Neural cell (in vitro differentiated cells): Measurements from ENCODE around the gene XDH. TPM values are rescaled to one million over a fixed set of nuclear protein-coding genes. Genes with fewer than 3 reads are reported as not detected.

ENCODE experiments used
- H2AFZ ChIP-seq: fragments of 200-600, 300-800 bp; sonication (generic), shearing (Covaris generic); 2 replicates; pipeline ENCODE4 v1.6.0; 2014; ENCODE audit warnings: low read depth, mild to moderate bottlenecking, antibody characterized with exemption, low read length, moderate library complexity
- H3F3A ChIP-seq: fragments of 200-600 bp; shearing (Covaris generic); 2 replicates; pipeline ENCODE4 v1.6.1; 2016; ENCODE audit warnings: mild to moderate bottlenecking, moderate library complexity, mixed read lengths, antibody characterized with exemption, low read length; ENCODE audit not compliant: insufficient read depth, poor library complexity, severe bottlenecking
- H3K27ac ChIP-seq: fragments of 200-600, 300-800 bp; sonication (generic), shearing (Covaris generic); 2 replicates; pipeline ENCODE4 v1.5.1; 2014; ENCODE audit warnings: mild to moderate bottlenecking, low read length, moderate library complexity
- H3K27me3 ChIP-seq: fragments of 300-800, 200-600 bp; sonication (generic), shearing (Covaris generic); 2 replicates; pipeline ENCODE4 v1.6.0; 2014; ENCODE audit warnings: mild to moderate bottlenecking, low read depth, low read length, moderate library complexity; ENCODE audit not compliant: insufficient read depth
- H3K36me3 ChIP-seq: fragments of 300-800, 200-600 bp; sonication (generic), shearing (Covaris generic); 2 replicates; pipeline ENCODE4 v1.5.1; 2014; ENCODE audit warnings: mild to moderate bottlenecking, antibody characterized with exemption, low read length, moderate library complexity; ENCODE audit not compliant: insufficient read depth
- H3K4me2 ChIP-seq: fragments of 300-800, 200-600 bp; sonication (generic), shearing (Covaris generic); 2 replicates; pipeline ENCODE4 v1.6.0; 2014; ENCODE audit warnings: mild to moderate bottlenecking, low read length
- H3K4me3 ChIP-seq: fragments of 300-800, 200-600 bp; sonication (generic), shearing (Covaris generic); 2 replicates; pipeline ENCODE4 v1.5.1; 2014; ENCODE audit warnings: mild to moderate bottlenecking, low read length, moderate library complexity
- H3K79me2 ChIP-seq: fragments of 200-600 bp; shearing (Covaris generic); replicated peaks from 2 replicates; pipeline ENCODE4 v1.6.0; 2014; ENCODE audit warnings: mild to moderate bottlenecking, low read length, moderate library complexity; ENCODE audit not compliant: insufficient read depth
- H3K9ac ChIP-seq: fragments of 300-800, 200-600 bp; sonication (generic), shearing (Covaris generic); 2 replicates; pipeline ENCODE4 v1.6.1; 2016; ENCODE audit warnings: mild to moderate bottlenecking, low read length, mixed read lengths
- H3K9me2 ChIP-seq: fragments of 200-600 bp; shearing (Covaris generic); 2 replicates; pipeline ENCODE4 v1.6.1; 2016; ENCODE audit warnings: mild to moderate bottlenecking, low read length, mixed read lengths; ENCODE audit not compliant: insufficient read depth
- H3K9me3 ChIP-seq: fragments of 200-600, 300-800 bp; sonication (generic), shearing (Covaris generic); 2 replicates; pipeline ENCODE4 v1.6.1; 2016; ENCODE audit warnings: mild to moderate bottlenecking, mixed run types, low read length, moderate library complexity, mixed read lengths
- H4K20me1 ChIP-seq: fragments of 200-600 bp; shearing (Covaris generic); 2 replicates; pipeline ENCODE4 v1.6.1; 2016; ENCODE audit warnings: mild to moderate bottlenecking, mixed run types; ENCODE audit not compliant: insufficient read depth
- EP300 ChIP-seq: fragments of 450-650 bp; conservative IDR thresholded peaks from 2 replicates; pipeline ENCODE4 v1.6.1; 2014; ENCODE audit warnings: antibody characterized with exemption, mild to moderate bottlenecking, moderate library complexity; ENCODE audit not compliant: poor library complexity, severe bottlenecking
- EZH2 ChIP-seq: fragments of 200-600, 300-800 bp; shearing (Covaris generic), sonication (generic); IDR thresholded peaks from 2 replicates; pipeline ENCODE4 v1.6.1; 2014; ENCODE audit warnings: antibody characterized with exemption, low read length, borderline replicate concordance, mild to moderate bottlenecking; ENCODE audit not compliant: insufficient read depth, poor library complexity, severe bottlenecking
- MXI1 ChIP-seq: fragments of 450-650 bp; conservative IDR thresholded peaks from 2 replicates; pipeline ENCODE4 v1.6.1; 2014; ENCODE audit warnings: antibody characterized with exemption, mild to moderate bottlenecking; ENCODE audit not compliant: poor library complexity, severe bottlenecking
- POLR2AphosphoS5 ChIP-seq: IDR thresholded peaks from 2 replicates; pipeline ENCODE4 v1.6.1; 2012
- RAD21 ChIP-seq: fragments of 450-650 bp; conservative IDR thresholded peaks from 2 replicates; pipeline ENCODE4 v1.6.1; 2014; ENCODE audit warnings: antibody characterized with exemption, mild to moderate bottlenecking, moderate library complexity
- SMC3 ChIP-seq: fragments of 450-650 bp; conservative IDR thresholded peaks from 2 replicates; pipeline ENCODE4 v1.6.1; 2014; ENCODE audit warnings: antibody characterized with exemption, mild to moderate bottlenecking, moderate library complexity; ENCODE audit not compliant: poor library complexity
- TAF1 ChIP-seq: IDR thresholded peaks from 2 replicates; pipeline ENCODE4 v1.6.1; 2012; ENCODE audit warnings: low read depth
- polyA plus RNA-seq: library from polyadenylated mRNA; depleted of rRNA; stranded (reverse); fragments of >200 nt; gene quantifications from 2 replicates; pipeline ENCODE4 v1.2.3, GENCODE V29; 2014
- TF ChIP-seq, protein P1 (sequence below): fragments of 450-650 bp; IDR thresholded peaks from 2 replicates; pipeline ENCODE4 v1.5.1; 2014; ENCODE audit warnings: antibody characterized with exemption, mild to moderate bottlenecking, moderate library complexity; ENCODE audit not compliant: poor library complexity, severe bottlenecking
- TF ChIP-seq, protein P2 (sequence below): IDR thresholded peaks from 2 replicates; pipeline ENCODE4 v1.6.1; 2012; ENCODE audit warnings: borderline replicate concordance

XDH gene
- polyA plus RNA-seq, 1 donor from 2014 or later = 0.48 TPM

DNA sequence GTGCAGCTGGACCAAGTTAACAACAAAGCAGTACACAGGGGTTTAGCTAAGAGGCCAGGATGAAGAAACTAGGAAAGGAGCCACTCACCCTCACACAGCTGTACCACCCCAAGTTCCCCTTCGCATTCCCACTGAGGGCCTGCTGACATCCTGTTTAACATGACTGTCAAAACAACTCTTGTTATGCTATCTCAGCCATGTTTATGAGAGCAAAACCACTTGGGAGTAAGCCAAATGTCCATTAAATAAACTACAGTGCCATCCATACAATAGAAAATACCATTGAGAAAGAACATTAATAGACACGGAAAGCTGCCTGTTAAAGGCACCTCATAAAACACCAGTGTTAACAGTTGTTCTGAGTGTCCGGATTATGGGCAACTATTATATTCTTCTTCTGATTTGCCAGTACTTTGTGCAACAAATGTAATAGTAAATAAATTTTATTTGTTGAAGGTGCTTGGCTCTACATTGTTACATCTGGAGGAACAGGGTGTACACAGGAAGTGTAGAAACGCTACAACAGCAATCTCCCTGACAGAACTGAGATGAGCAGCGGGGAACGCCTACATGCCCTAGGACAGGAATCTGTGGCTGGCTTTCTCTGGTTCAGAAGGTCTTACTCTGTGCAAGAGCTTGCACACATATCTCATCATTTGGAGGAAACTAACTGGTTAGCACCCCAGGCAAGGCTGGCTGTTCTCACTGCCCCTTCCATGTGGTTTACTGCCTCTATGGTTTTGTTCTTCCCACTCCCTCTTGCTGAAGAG lies 95.0 kb downstream of the XDH start:
- Histone ChIP-seq H3K9ac (no peak overlapping the region), H3K9me3 (no peaks in the 10 kb centered on the region), H3K36me3 (no peaks in the 10 kb centered on the region), H3K9me2 (no peaks in the 10 kb centered on the region), H3K4me2 (no peak overlapping the region), H3F3A (no peaks in the 10 kb centered on the region), H3K27me3 (no peaks in the 10 kb centered on the region), H3K27ac (no peak overlapping the region), H3K4me3 (no peak overlapping the region), H4K20me1 (no peaks in the 10 kb centered on the region), H3K79me2 (no peaks in the 10 kb centered on the region), H2AFZ (no peak overlapping the region)
- TF ChIP-seq RAD21 = no peak
- TF ChIP-seq EP300 = peak; percentile 76
- peak; percentile 87 for TF ChIP-seq POLR2AphosphoS5

DNA sequence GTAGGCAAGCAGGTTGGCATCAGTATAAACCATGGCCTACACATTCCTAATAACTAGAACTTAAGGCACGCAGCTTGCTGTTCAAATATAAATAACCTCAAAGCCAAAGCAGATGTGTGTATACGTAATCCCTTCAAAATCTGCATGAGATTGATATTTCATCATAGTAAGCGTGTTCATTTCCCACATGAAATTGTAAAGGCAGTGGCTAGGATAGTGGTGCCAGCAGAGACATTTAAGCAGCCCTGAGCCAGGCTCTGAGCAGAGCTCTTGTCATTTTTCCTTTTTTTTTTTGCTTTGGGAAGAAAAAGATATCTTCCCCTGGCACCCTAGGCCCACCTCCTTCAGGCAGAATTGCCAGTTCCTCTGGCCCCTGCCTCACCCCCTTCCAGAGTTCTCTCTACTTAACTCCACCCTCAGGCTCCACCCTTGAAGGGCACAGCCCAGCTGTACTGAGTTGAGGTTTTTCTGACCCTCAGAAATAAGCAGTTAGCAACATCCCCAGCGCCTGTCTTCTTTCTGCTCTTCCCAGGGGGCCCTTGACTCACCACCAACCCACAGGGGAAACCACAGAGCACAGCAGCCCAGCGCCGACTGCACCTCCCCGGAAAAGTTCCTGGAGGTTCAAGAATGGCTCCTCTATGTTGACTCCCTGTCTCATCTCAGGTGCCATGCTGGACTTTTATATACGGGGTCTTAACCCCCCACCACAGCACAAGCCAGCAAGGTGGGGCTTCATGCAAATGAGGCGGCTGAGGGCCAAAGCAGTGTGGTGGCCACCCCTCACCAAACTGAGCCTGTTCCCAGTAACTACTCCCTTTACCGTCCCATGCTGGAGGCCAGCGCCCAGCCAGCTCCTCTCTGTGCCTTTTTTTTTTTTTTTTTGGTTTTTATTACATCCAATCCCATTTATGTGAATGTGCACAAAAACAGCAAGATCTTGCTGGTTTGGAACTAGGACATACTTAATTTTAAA lies 95.9 kb downstream of the XDH start:
- no peaks in the 10 kb centered on the region for H3K79me2 ChIP-seq
- no peaks in the 10 kb centered on the region for H3K27me3 ChIP-seq
- no peaks in the 10 kb centered on the region for H3K9me2 ChIP-seq
- no peak overlapping the region for H3K27ac ChIP-seq
- H3F3A ChIP-seq = no peaks in the 10 kb centered on the region
- no peaks in the 10 kb centered on the region for H4K20me1 ChIP-seq
- no peak overlapping the region for H2AFZ ChIP-seq
- no peak overlapping the region for H3K4me3 ChIP-seq
- no peak overlapping the region for H3K4me2 ChIP-seq
- no peaks in the 10 kb centered on the region for H3K9me3 ChIP-seq
- TF ChIP-seq EP300 (no peak), TAF1 (no peak), MXI1 (no peak), SMC3 (no peak), RAD21 (no peak), POLR2AphosphoS5 (no peak), EZH2 (no peak)
- TF ChIP-seq, protein P1, sequence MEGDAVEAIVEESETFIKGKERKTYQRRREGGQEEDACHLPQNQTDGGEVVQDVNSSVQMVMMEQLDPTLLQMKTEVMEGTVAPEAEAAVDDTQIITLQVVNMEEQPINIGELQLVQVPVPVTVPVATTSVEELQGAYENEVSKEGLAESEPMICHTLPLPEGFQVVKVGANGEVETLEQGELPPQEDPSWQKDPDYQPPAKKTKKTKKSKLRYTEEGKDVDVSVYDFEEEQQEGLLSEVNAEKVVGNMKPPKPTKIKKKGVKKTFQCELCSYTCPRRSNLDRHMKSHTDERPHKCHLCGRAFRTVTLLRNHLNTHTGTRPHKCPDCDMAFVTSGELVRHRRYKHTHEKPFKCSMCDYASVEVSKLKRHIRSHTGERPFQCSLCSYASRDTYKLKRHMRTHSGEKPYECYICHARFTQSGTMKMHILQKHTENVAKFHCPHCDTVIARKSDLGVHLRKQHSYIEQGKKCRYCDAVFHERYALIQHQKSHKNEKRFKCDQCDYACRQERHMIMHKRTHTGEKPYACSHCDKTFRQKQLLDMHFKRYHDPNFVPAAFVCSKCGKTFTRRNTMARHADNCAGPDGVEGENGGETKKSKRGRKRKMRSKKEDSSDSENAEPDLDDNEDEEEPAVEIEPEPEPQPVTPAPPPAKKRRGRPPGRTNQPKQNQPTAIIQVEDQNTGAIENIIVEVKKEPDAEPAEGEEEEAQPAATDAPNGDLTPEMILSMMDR = no peak
- TF ChIP-seq, protein P2, sequence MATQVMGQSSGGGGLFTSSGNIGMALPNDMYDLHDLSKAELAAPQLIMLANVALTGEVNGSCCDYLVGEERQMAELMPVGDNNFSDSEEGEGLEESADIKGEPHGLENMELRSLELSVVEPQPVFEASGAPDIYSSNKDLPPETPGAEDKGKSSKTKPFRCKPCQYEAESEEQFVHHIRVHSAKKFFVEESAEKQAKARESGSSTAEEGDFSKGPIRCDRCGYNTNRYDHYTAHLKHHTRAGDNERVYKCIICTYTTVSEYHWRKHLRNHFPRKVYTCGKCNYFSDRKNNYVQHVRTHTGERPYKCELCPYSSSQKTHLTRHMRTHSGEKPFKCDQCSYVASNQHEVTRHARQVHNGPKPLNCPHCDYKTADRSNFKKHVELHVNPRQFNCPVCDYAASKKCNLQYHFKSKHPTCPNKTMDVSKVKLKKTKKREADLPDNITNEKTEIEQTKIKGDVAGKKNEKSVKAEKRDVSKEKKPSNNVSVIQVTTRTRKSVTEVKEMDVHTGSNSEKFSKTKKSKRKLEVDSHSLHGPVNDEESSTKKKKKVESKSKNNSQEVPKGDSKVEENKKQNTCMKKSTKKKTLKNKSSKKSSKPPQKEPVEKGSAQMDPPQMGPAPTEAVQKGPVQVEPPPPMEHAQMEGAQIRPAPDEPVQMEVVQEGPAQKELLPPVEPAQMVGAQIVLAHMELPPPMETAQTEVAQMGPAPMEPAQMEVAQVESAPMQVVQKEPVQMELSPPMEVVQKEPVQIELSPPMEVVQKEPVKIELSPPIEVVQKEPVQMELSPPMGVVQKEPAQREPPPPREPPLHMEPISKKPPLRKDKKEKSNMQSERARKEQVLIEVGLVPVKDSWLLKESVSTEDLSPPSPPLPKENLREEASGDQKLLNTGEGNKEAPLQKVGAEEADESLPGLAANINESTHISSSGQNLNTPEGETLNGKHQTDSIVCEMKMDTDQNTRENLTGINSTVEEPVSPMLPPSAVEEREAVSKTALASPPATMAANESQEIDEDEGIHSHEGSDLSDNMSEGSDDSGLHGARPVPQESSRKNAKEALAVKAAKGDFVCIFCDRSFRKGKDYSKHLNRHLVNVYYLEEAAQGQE = no peak
- no peak overlapping the region for H3K9ac ChIP-seq
- H3K36me3 ChIP-seq = no peaks in the 10 kb centered on the region
